Hepatocyte (in vitro differentiated cells): ENCODE data around the gene VEPH1. TPM values are rescaled to one million over a fixed set of nuclear protein-coding genes. Genes with fewer than 3 reads are reported as not detected.

Source experiments
- DNase-seq: peaks from one replicate; pipeline ENCODE4 v3.0.0-alpha.2; 2016; ENCODE audit warnings: low spot score
- H2AFZ ChIP-seq: fragments of 200-600 bp; sonication (generic); 2 replicates; pipeline ENCODE4 v1.6.0; 2016; ENCODE audit warnings: antibody characterized with exemption, mild to moderate bottlenecking
- H3K27ac ChIP-seq: fragments of 200-600 bp; sonication (generic); 2 replicates; pipeline ENCODE4 v1.5.1; 2016; ENCODE audit warnings: mild to moderate bottlenecking
- H3K27me3 ChIP-seq: fragments of 200-600 bp; sonication (generic); 2 replicates; pipeline ENCODE4 v1.6.1; 2016
- H3K36me3 ChIP-seq: fragments of 200-600 bp; sonication (generic); replicated peaks from 2 replicates; pipeline ENCODE4 v1.5.1; 2016; ENCODE audit warnings: low read depth; ENCODE audit not compliant: insufficient read depth
- H3K4me1 ChIP-seq: fragments of 200-600 bp; sonication (generic); 2 replicates; pipeline ENCODE4 v1.5.1; 2016; ENCODE audit warnings: mild to moderate bottlenecking, moderate library complexity; ENCODE audit not compliant: insufficient read depth
- H3K4me2 ChIP-seq: fragments of 200-600 bp; sonication (generic); 2 replicates; pipeline ENCODE4 v1.6.0; 2016
- H3K4me3 ChIP-seq: fragments of 200-600 bp; sonication (generic); 2 replicates; pipeline ENCODE4 v1.5.1; 2016; ENCODE audit warnings: mild to moderate bottlenecking
- H3K79me2 ChIP-seq: fragments of 200-600 bp; sonication (generic); 2 replicates; pipeline ENCODE4 v1.6.0; 2017; ENCODE audit warnings: mild to moderate bottlenecking
- H3K9me2 ChIP-seq: fragments of 200-600 bp; sonication (generic); replicated peaks from 2 replicates; pipeline ENCODE4 v1.6.0; 2017; ENCODE audit warnings: mild to moderate bottlenecking; ENCODE audit not compliant: insufficient read depth
- H3K9me3 ChIP-seq: fragments of 200-600 bp; sonication (generic); 2 replicates; pipeline ENCODE4 v1.5.1; 2016; ENCODE audit warnings: low read depth, mild to moderate bottlenecking
- H4K20me1 ChIP-seq: fragments of 200-600 bp; sonication (generic); 2 replicates; pipeline ENCODE4 v1.6.0; 2016; ENCODE audit warnings: mild to moderate bottlenecking; ENCODE audit not compliant: insufficient read depth, poor library complexity, severe bottlenecking
- EZH2 ChIP-seq: fragments of 200-600 bp; sonication (generic); IDR thresholded peaks from 2 replicates; pipeline ENCODE4 v1.6.1; 2016; ENCODE audit warnings: antibody characterized with exemption, mild to moderate bottlenecking, borderline replicate concordance
- EZH2phosphoT487 ChIP-seq: fragments of 200-600 bp; sonication (generic); IDR thresholded peaks from one replicate; pipeline ENCODE4 v1.6.1; 2018; ENCODE audit warnings: antibody characterized with exemption, mild to moderate bottlenecking, low read depth, moderate library complexity; ENCODE audit not compliant: unreplicated experiment, severe bottlenecking
- WGBS: methylation state at CpG from one replicate; pipeline ENCODE4 v1.1.6; 2016; ENCODE audit warnings: low lambda C conversion rate; ENCODE audit errors: missing lambda C conversion rate; 5-methylcytosine and 5-hydroxymethylcytosine counted together
- polyA plus RNA-seq: library from polyadenylated mRNA; unstranded; fragments of >200 nt; fragmentation: Nextera tagmentation; extraction: Ambion mirVana; gene quantifications from 2 replicates; pipeline ENCODE4 v1.2.1, GENCODE V29; 2016
- total RNA-seq: library from RNA; depleted of rRNA; stranded (reverse); fragments of >200 nt; gene quantifications from 2 replicates; pipeline ENCODE4 v1.2.3, GENCODE V29; 2014
- TF ChIP-seq, protein P1 (sequence below): fragments of 200-600 bp; sonication (generic); IDR thresholded peaks from 2 replicates; pipeline ENCODE4 v1.5.1; 2016; ENCODE audit warnings: antibody characterized with exemption, mild to moderate bottlenecking; ENCODE audit not compliant: poor library complexity

Gene VEPH1
- total and polyA plus RNA-seq, 2 experiments from 2014 or later, result 2.5 to 4.7 TPM

DNA sequence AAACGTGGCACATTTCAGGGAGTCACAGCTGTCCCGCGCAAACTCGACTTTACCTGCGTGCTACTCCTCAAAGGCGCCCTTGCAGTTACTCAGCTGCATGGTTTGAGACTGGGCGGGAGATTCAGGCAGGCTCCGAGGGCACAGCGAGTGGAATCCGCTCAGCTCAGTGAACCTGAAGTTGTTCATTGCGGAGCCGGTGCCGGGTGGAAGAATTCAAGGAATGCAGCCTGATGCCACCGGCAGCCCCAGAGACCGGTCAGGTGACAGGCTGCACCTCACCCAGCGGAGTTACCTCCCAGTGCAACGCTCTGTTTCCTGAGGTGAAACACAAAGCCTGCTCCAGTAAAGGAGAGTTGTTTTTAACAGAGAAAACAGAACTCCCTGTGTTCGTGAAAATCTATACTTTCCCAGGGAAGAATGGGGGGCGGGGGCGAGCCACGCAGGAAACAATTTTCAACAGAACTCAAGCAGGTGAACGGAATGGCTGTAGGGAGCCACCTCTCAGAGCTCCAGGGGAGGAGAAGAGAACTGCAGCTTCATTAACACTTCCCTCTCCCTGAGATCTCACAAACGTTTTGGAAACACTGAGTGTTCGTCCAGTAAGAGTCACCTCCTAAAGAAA is 3.8 kb downstream of the VEPH1 start:
- Histone ChIP-seq H3K36me3 (no peaks in the 10 kb centered on the region), H3K27me3 (no peaks in the 10 kb centered on the region), H3K79me2 (no peaks in the 10 kb centered on the region), H3K4me2 (peak overlapping the region; percentile 78), H2AFZ (peak overlapping the region; percentile 64), H3K9me2 (no peaks in the 10 kb centered on the region), H3K4me3 (peak overlapping the region; percentile 22), H3K9me3 (no peaks in the 10 kb centered on the region), H3K4me1 (peaks cover 14% of the 10 kb centered on the region), H3K27ac (peak overlapping the region; percentile 88), H4K20me1 (no peaks in the 10 kb centered on the region)
- WGBS, result 1% methylated on average over 24 of the region's 24 CpGs
- TF ChIP-seq EZH2 (no peak), EZH2phosphoT487 (no peak)
- TF ChIP-seq, protein P1, sequence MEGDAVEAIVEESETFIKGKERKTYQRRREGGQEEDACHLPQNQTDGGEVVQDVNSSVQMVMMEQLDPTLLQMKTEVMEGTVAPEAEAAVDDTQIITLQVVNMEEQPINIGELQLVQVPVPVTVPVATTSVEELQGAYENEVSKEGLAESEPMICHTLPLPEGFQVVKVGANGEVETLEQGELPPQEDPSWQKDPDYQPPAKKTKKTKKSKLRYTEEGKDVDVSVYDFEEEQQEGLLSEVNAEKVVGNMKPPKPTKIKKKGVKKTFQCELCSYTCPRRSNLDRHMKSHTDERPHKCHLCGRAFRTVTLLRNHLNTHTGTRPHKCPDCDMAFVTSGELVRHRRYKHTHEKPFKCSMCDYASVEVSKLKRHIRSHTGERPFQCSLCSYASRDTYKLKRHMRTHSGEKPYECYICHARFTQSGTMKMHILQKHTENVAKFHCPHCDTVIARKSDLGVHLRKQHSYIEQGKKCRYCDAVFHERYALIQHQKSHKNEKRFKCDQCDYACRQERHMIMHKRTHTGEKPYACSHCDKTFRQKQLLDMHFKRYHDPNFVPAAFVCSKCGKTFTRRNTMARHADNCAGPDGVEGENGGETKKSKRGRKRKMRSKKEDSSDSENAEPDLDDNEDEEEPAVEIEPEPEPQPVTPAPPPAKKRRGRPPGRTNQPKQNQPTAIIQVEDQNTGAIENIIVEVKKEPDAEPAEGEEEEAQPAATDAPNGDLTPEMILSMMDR, result no peak
- DNase-seq, result peak; percentile 82

DNA sequence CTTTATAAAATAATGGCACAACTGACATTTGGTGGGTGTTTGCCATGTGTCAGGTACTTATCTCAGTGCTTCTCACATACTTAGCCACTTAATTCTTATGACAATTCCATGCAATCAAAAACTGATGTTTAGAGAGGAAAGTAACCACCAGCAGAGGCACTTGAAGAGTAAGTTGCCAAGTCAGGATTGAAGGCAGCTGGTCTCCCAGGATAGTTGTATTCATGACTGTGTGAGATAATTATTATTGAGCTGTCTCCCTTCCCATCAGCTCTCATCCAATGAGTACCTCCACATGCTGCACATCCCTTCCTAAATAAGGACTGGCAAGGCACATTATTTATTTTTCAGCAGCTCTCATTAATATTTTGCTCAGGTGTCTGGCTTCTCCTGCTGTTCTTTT is 4.8 kb downstream of the VEPH1 start:
- H3K9me2 ChIP-seq, result no peaks in the 10 kb centered on the region
- no peaks in the 10 kb centered on the region for H3K9me3 ChIP-seq
- H3K4me1 ChIP-seq, result peaks cover 14% of the 10 kb centered on the region
- no peak overlapping the region for H3K27ac ChIP-seq
- no peak for DNase-seq
- H3K27me3 ChIP-seq, result no peaks in the 10 kb centered on the region
- H3K4me2 ChIP-seq, result no peak overlapping the region
- TF ChIP-seq, protein P1, result no peak
- TF ChIP-seq EZH2 (no peak), EZH2phosphoT487 (no peak)
- no peaks in the 10 kb centered on the region for H3K79me2 ChIP-seq
- H3K4me3 ChIP-seq, result no peak overlapping the region
- H3K36me3 ChIP-seq, result no peaks in the 10 kb centered on the region
- no peaks in the 10 kb centered on the region for H4K20me1 ChIP-seq
- no peak overlapping the region for H2AFZ ChIP-seq

DNA sequence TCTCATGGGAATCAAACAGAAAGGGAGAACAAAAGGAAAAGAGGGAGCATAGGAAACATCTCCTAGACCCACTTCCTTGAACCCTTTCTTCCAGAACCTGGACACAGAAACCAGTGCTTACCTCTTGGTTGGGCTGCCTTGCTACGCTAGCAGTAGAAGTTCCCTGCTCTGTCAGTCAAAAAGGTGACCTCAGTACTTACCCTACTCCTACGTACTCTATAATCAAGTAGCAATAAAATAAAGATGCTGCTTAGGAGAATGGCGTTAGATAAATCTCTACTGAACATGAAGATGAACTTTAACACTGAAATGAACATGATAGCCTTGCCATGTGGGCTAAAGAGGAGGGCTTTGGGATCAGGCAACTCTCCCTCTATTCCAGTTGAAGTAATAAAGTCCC is 7.4 kb downstream of the VEPH1 start:
- no peaks in the 10 kb centered on the region for H3K9me3 ChIP-seq
- no peaks in the 10 kb centered on the region for H4K20me1 ChIP-seq
- H3K4me1 ChIP-seq, result peaks cover 8% of the 10 kb centered on the region
- H3K4me2 ChIP-seq, result no peak overlapping the region
- no peak overlapping the region for H3K4me3 ChIP-seq
- DNase-seq, result no peak
- 90% methylated on average over 3 of the region's 3 CpGs for WGBS
- H3K9me2 ChIP-seq, result no peaks in the 10 kb centered on the region
- no peaks in the 10 kb centered on the region for H3K36me3 ChIP-seq
- H3K27ac ChIP-seq, result no peak overlapping the region
- H3K27me3 ChIP-seq, result no peaks in the 10 kb centered on the region
- TF ChIP-seq, protein P1, result no peak
- TF ChIP-seq EZH2phosphoT487 (no peak), EZH2 (no peak)
- H2AFZ ChIP-seq, result no peak overlapping the region
- H3K79me2 ChIP-seq, result no peaks in the 10 kb centered on the region
